ENCODE results near the gene CADM1.

CADM1 gene

GRCh38 chr11:115504276-115505158 is at the start of gene CADM1:
CADM1 (minus strand) TSS chr11:115504415.
- H3K9ac ChIP-seq (ENCODE audit: low read depth, low read length): peak within 1 kb of the TSS; percentile 62
- peak within 1 kb of the TSS; percentile 91 for H3K27ac ChIP-seq (ENCODE audit: low read depth, low read length)
- H3K4me1 ChIP-seq (ENCODE audit: control insufficient read depth, insufficient read depth, low read length): peaks cover 23% of the 10 kb centered on the region
- no peaks in the 10 kb centered on the region for H3K9me3 ChIP-seq (ENCODE audit: control insufficient read depth, insufficient read depth, low read length)
- no peaks in the 10 kb centered on the region for H3K36me3 ChIP-seq (ENCODE audit: control insufficient read depth, insufficient read depth, low read length)
- H3K27me3 ChIP-seq (ENCODE audit: control insufficient read depth, insufficient read depth, low read length): peaks cover 61% of the 10 kb centered on the region
- H3K4me3 ChIP-seq (ENCODE audit: low read depth, low read length): peak within 1 kb of the TSS; percentile 85

GRCh38 chr11:115552773-115553438 is 48.7 kb upstream of the CADM1 start:
- Histone ChIP-seq H3K4me3 (ENCODE audit: low read depth, low read length) (no peak overlapping the region), H3K36me3 (ENCODE audit: control insufficient read depth, insufficient read depth, low read length) (no peaks in the 10 kb centered on the region), H3K9me3 (ENCODE audit: control insufficient read depth, insufficient read depth, low read length) (no peaks in the 10 kb centered on the region), H3K9ac (ENCODE audit: low read depth, low read length) (no peak overlapping the region), H3K4me1 (ENCODE audit: control insufficient read depth, insufficient read depth, low read length) (peaks cover 23% of the 10 kb centered on the region), H3K27ac (ENCODE audit: low read depth, low read length) (no peak overlapping the region), H3K27me3 (ENCODE audit: control insufficient read depth, insufficient read depth, low read length) (no peaks in the 10 kb centered on the region; the same call in 1 of the 2 replicates)

GRCh38 chr11:115552151-115552772 is 48.0 kb upstream of the CADM1 start:
- H3K27me3 ChIP-seq (ENCODE audit: control insufficient read depth, insufficient read depth, low read length): no peaks in the 10 kb centered on the region; the same call in 1 of the 2 replicates
- no peak overlapping the region for H3K4me3 ChIP-seq (ENCODE audit: low read depth, low read length)
- no peak overlapping the region for H3K27ac ChIP-seq (ENCODE audit: low read depth, low read length)
- H3K4me1 ChIP-seq (ENCODE audit: control insufficient read depth, insufficient read depth, low read length): peaks cover 23% of the 10 kb centered on the region
- H3K36me3 ChIP-seq (ENCODE audit: control insufficient read depth, insufficient read depth, low read length): no peaks in the 10 kb centered on the region
- no peak overlapping the region for H3K9ac ChIP-seq (ENCODE audit: low read depth, low read length)
- no peaks in the 10 kb centered on the region for H3K9me3 ChIP-seq (ENCODE audit: control insufficient read depth, insufficient read depth, low read length)

GRCh38 chr11:115550291-115551059 is 46.3 kb upstream of the CADM1 start:
- Histone ChIP-seq H3K9me3 (ENCODE audit: control insufficient read depth, insufficient read depth, low read length) (no peaks in the 10 kb centered on the region), H3K27me3 (ENCODE audit: control insufficient read depth, insufficient read depth, low read length) (no peaks in the 10 kb centered on the region; the same call in 1 of the 2 replicates), H3K27ac (ENCODE audit: low read depth, low read length) (no peak overlapping the region), H3K36me3 (ENCODE audit: control insufficient read depth, insufficient read depth, low read length) (no peaks in the 10 kb centered on the region), H3K9ac (ENCODE audit: low read depth, low read length) (no peak overlapping the region), H3K4me1 (ENCODE audit: control insufficient read depth, insufficient read depth, low read length) (peaks cover 23% of the 10 kb centered on the region), H3K4me3 (ENCODE audit: low read depth, low read length) (no peak overlapping the region)

- Histone ChIP-seq H3K9me3 (ENCODE audit: control insufficient read depth, insufficient read depth, low read length) (no peaks in the 10 kb centered on the region), H3K27me3 (ENCODE audit: control insufficient read depth, insufficient read depth, low read length) (no peaks in the 10 kb centered on the region; the same call in 1 of the 2 replicates), H3K9ac (ENCODE audit: low read depth, low read length) (no peak overlapping the region), H3K27ac (ENCODE audit: low read depth, low read length) (peak overlapping the region; percentile 90), H3K4me3 (ENCODE audit: low read depth, low read length) (peak overlapping the region; percentile 5; the same call in 1 of the 2 replicates), H3K36me3 (ENCODE audit: control insufficient read depth, insufficient read depth, low read length) (no peaks in the 10 kb centered on the region), H3K4me1 (ENCODE audit: control insufficient read depth, insufficient read depth, low read length) (peaks cover 23% of the 10 kb centered on the region)
Measured at GRCh38 chr11:115548878-115549528, 44.8 kb upstream of the CADM1 start.

- H3K4me3 ChIP-seq (ENCODE audit: low read depth, low read length): no peak overlapping the region
- H3K4me1 ChIP-seq (ENCODE audit: control insufficient read depth, insufficient read depth, low read length): peaks cover 19% of the 10 kb centered on the region
- no peaks in the 10 kb centered on the region for H3K36me3 ChIP-seq (ENCODE audit: control insufficient read depth, insufficient read depth, low read length)
- no peak overlapping the region for H3K27ac ChIP-seq (ENCODE audit: low read depth, low read length)
- no peak overlapping the region for H3K9ac ChIP-seq (ENCODE audit: low read depth, low read length)
- H3K27me3 ChIP-seq (ENCODE audit: control insufficient read depth, insufficient read depth, low read length): no peaks in the 10 kb centered on the region; the same call in 1 of the 2 replicates
- H3K9me3 ChIP-seq (ENCODE audit: control insufficient read depth, insufficient read depth, low read length): no peaks in the 10 kb centered on the region
Measured at GRCh38 chr11:115545581-115546210, 41.5 kb upstream of the CADM1 start.

- no peak overlapping the region for H3K9ac ChIP-seq (ENCODE audit: low read depth, low read length)
Measured at GRCh38 chr11:115544422-115544948, 40.3 kb upstream of the CADM1 start.

GRCh38 chr11:115541518-115541917 is 37.3 kb upstream of the CADM1 start:
- Histone ChIP-seq H3K27ac (ENCODE audit: low read depth, low read length) (no peak overlapping the region), H3K36me3 (ENCODE audit: control insufficient read depth, insufficient read depth, low read length) (no peaks in the 10 kb centered on the region), H3K9ac (ENCODE audit: low read depth, low read length) (no peak overlapping the region), H3K9me3 (ENCODE audit: control insufficient read depth, insufficient read depth, low read length) (no peaks in the 10 kb centered on the region), H3K4me1 (ENCODE audit: control insufficient read depth, insufficient read depth, low read length) (no peaks in the 10 kb centered on the region), H3K4me3 (ENCODE audit: low read depth, low read length) (no peak overlapping the region), H3K27me3 (ENCODE audit: control insufficient read depth, insufficient read depth, low read length) (no peaks in the 10 kb centered on the region)

More at GRCh38 chr11:115544422-115544948, 40.3 kb upstream of the CADM1 start:
- Histone ChIP-seq H3K9me3 (ENCODE audit: control insufficient read depth, insufficient read depth, low read length) (no peaks in the 10 kb centered on the region), H3K4me3 (ENCODE audit: low read depth, low read length) (no peak overlapping the region), H3K4me1 (ENCODE audit: control insufficient read depth, insufficient read depth, low read length) (peaks cover 11% of the 10 kb centered on the region), H3K36me3 (ENCODE audit: control insufficient read depth, insufficient read depth, low read length) (no peaks in the 10 kb centered on the region), H3K27me3 (ENCODE audit: control insufficient read depth, insufficient read depth, low read length) (no peaks in the 10 kb centered on the region), H3K27ac (ENCODE audit: low read depth, low read length) (no peak overlapping the region)

- Histone ChIP-seq H3K9ac (ENCODE audit: low read depth, low read length) (no peak overlapping the region), H3K4me1 (ENCODE audit: control insufficient read depth, insufficient read depth, low read length) (no peaks in the 10 kb centered on the region), H3K4me3 (ENCODE audit: low read depth, low read length) (no peak overlapping the region), H3K27ac (ENCODE audit: low read depth, low read length) (no peak overlapping the region), H3K9me3 (ENCODE audit: control insufficient read depth, insufficient read depth, low read length) (no peaks in the 10 kb centered on the region), H3K27me3 (ENCODE audit: control insufficient read depth, insufficient read depth, low read length) (no peaks in the 10 kb centered on the region), H3K36me3 (ENCODE audit: control insufficient read depth, insufficient read depth, low read length) (no peaks in the 10 kb centered on the region)
Measured at GRCh38 chr11:115539844-115540243, 35.6 kb upstream of the CADM1 start.
